OCI-LY7 (cell line): ENCODE results near the gene KRTAP5-7.

Experiments used
- CTCF ChIP-seq: fragments of 200-600 bp; sonication (generic); conservative IDR thresholded peaks from 2 replicates; pipeline ENCODE4 v1.5.1; 2014; ENCODE audit warnings: mild to moderate bottlenecking, antibody characterized with exemption, low read length, moderate library complexity, mixed read lengths
- EZH2phosphoT487 ChIP-seq: fragments of 200-600 bp; sonication (generic); IDR thresholded peaks from 2 replicates; pipeline ENCODE4 v1.6.1; 2018; ENCODE audit warnings: low read depth, borderline replicate concordance, mild to moderate bottlenecking, mixed run types, antibody characterized with exemption, low read length, moderate library complexity, mixed read lengths

- TF ChIP-seq EZH2phosphoT487 (no peak), CTCF (no peak)
Observed at GRCh38 chr11:71498091-71498490, 29.0 kb upstream of the KRTAP5-7 start.
